A549 (cell line): ENCODE results near the gene RPTOR. TPM values are rescaled to one million over a fixed set of nuclear protein-coding genes. Genes with fewer than 3 reads are reported as not detected.

ENCODE experiments used
- ATAC-seq, 2 experiments: fragments of 200-7000 bp in 1 of 2; fragments of >200 bp in 1 of 2; cut with Nextera tagmentation in 1 of 2; cut with Tn5 transposase in 1 of 2; 3 replicates each; pipeline versions ENCODE4 v1.8.0 to v1.9.1; 2018 to 2020; ENCODE audit warnings: mild to moderate bottlenecking in 1 of 2, moderate library complexity in 1 of 2
- CTCF ChIA-PET: fragments of 300-600 bp; sonication (Branson Sonifier 250); formaldehyde crosslinking; extraction: SDS; loops from one replicate; lab custom pipeline; 2021; ENCODE audit warnings: antibody characterized with exemption, inconsistent platforms; lab: Yijun Ruan, JAX
- POLR2A ChIA-PET: fragments of 350-600 bp; formaldehyde crosslinking; extraction: SDS; loops from one replicate; lab custom pipeline; 2021; ENCODE audit warnings: antibody characterized with exemption, inconsistent platforms; lab: Yijun Ruan, JAX
- DNase-seq, 2 experiments: peaks; one replicate each; pipeline versions ENCODE4 v3.0.0 to v3.0.0-alpha.2; 2011 to 2016; ENCODE audit warnings: low read depth in 1 of 2, low spot score in 1 of 2
- FAIRE-seq: peaks from 2 replicates; lab custom pipeline; 2011; peaks lifted over from hg19 to GRCh38; lab: Jason Lieb, UNC
- H3K27ac ChIP-seq, 2 experiments: fragments of >200 bp; sonication (Bioruptor Twin); formaldehyde crosslinking; 3 replicates each; pipeline ENCODE4 v1.5.1; 2016 to 2017
- H3K4me1 ChIP-seq: fragments of >200 bp; sonication (Bioruptor Twin); formaldehyde crosslinking; 3 replicates; pipeline ENCODE4 v1.6.1; 2016
- H3K4me2 ChIP-seq: fragments of >200 bp; sonication (Bioruptor Twin); formaldehyde crosslinking; 3 replicates; pipeline ENCODE4 v1.6.1; 2016
- H3K4me3 ChIP-seq: fragments of >200 bp; sonication (Bioruptor Twin); formaldehyde crosslinking; 3 replicates; pipeline ENCODE4 v1.5.1; 2016
- H3K9me3 ChIP-seq: fragments of >200 bp; sonication (Bioruptor Twin); formaldehyde crosslinking; 3 replicates; pipeline ENCODE4 v1.6.1; 2016
- CBX2 ChIP-seq: fragments of 200-600 bp; sonication (generic); IDR thresholded peaks from 2 replicates; pipeline ENCODE4 v1.6.1; 2016; ENCODE audit warnings: low read depth, mild to moderate bottlenecking, borderline replicate concordance
- CTCF ChIP-seq: fragments of >200 bp; sonication (Bioruptor Twin); formaldehyde crosslinking; IDR thresholded peaks from 3 replicates; pipeline ENCODE4 v1.5.1; 2016
- E2F6 ChIP-seq: IDR thresholded peaks from 2 replicates; pipeline ENCODE4 v1.6.1; 2012; ENCODE audit warnings: low read depth, borderline replicate concordance
- EHMT2 ChIP-seq: fragments of 200-600 bp; sonication (generic); IDR thresholded peaks from 2 replicates; pipeline ENCODE4 v1.6.1; 2016; ENCODE audit warnings: antibody characterized with exemption, low read depth, mild to moderate bottlenecking, moderate library complexity
- EP300 ChIP-seq, 2 experiments: fragments of >200 bp; sonication (Bioruptor Twin); formaldehyde crosslinking; IDR thresholded peaks; 2 replicates in 1 of 2; 3 replicates in 1 of 2; pipeline ENCODE4 v1.6.1; 2016 to 2017
- FOSL2 ChIP-seq, 2 experiments: fragments of 450-650 bp in 1 of 2; fragments of >200 bp in 1 of 2; sonication (Bioruptor Twin) in 1 of 2; formaldehyde crosslinking; IDR thresholded peaks; 2 replicates each; pipeline versions ENCODE4 v1.5.0 to v1.6.1; 2016 to 2020; ENCODE audit warnings: mild to moderate bottlenecking in 1 of 2, moderate library complexity in 1 of 2
- HEYL ChIP-seq: fragments of 250-450 bp; sonication (Bioruptor Pico); IDR thresholded peaks from 2 replicates; pipeline ENCODE4 v1.8.0; 2021; ENCODE audit warnings: mild to moderate bottlenecking, moderate library complexity
- HOXA7 ChIP-seq: fragments of 250-450 bp; sonication (Bioruptor Pico); IDR thresholded peaks from 2 replicates; pipeline ENCODE4 v1.5.0; 2020; ENCODE audit warnings: mild to moderate bottlenecking, moderate library complexity
- HOXB5 ChIP-seq: fragments of 250-450 bp; sonication (Bioruptor Pico); IDR thresholded peaks from 2 replicates; pipeline ENCODE4 v1.5.0; 2020; ENCODE audit warnings: mild to moderate bottlenecking, moderate library complexity
- JUNB ChIP-seq: fragments of >200 bp; sonication (Bioruptor Twin); formaldehyde crosslinking; IDR thresholded peaks from 2 replicates; pipeline ENCODE4 v1.6.1; 2016
- MAFK ChIP-seq: fragments of 450-650 bp; IDR thresholded peaks from 2 replicates; pipeline ENCODE4 v1.6.1; 2014; ENCODE audit not compliant: partially characterized antibody
- MAX ChIP-seq: IDR thresholded peaks from 2 replicates; pipeline ENCODE4 v1.6.1; 2012
- NFE2L2 ChIP-seq: fragments of 150-350 bp; conservative IDR thresholded peaks from 2 replicates; pipeline ENCODE4 v1.6.1; 2014; ENCODE audit warnings: low read length
- PBX3 ChIP-seq: IDR thresholded peaks from 2 replicates; pipeline ENCODE4 v1.6.1; 2012
- PHF8 ChIP-seq: fragments of 200-600 bp; sonication (generic); IDR thresholded peaks from 2 replicates; pipeline ENCODE4 v1.6.1; 2016; ENCODE audit warnings: low read depth, mild to moderate bottlenecking, antibody characterized with exemption, moderate library complexity, borderline replicate concordance
- POLR2A ChIP-seq: IDR thresholded peaks from 2 replicates; pipeline ENCODE4 v1.6.1; 2012; ENCODE audit warnings: mild to moderate bottlenecking, low read length
- POLR2AphosphoS2 ChIP-seq: conservative IDR thresholded peaks from 2 replicates; pipeline ENCODE4 v1.6.1; 2012; ENCODE audit warnings: low read length, improper control_type of control experiment, inconsistent platforms
- REST ChIP-seq: fragments of 200-600 bp; sonication (generic); IDR thresholded peaks from 2 replicates; pipeline ENCODE4 v1.6.1; 2016; ENCODE audit warnings: antibody characterized with exemption, mild to moderate bottlenecking, moderate library complexity
- RFX5 ChIP-seq: fragments of 450-650 bp; IDR thresholded peaks from 2 replicates; pipeline ENCODE4 v1.7.1; 2014; ENCODE audit warnings: antibody characterized with exemption, mild to moderate bottlenecking, moderate library complexity
- RNF2 ChIP-seq: fragments of 200-600 bp; sonication (generic); IDR thresholded peaks from 2 replicates; pipeline ENCODE4 v1.6.1; 2016; ENCODE audit warnings: low read depth, mild to moderate bottlenecking, antibody characterized with exemption, moderate library complexity, borderline replicate concordance
- SMC3 ChIP-seq: fragments of >200 bp; sonication (Bioruptor Twin); formaldehyde crosslinking; IDR thresholded peaks from 3 replicates; pipeline ENCODE4 v1.6.1; 2018; ENCODE audit warnings: inconsistent platforms
- SREBF2 ChIP-seq: fragments of 450-650 bp; IDR thresholded peaks from 2 replicates; pipeline ENCODE4 v1.6.1; 2014; ENCODE audit warnings: mild to moderate bottlenecking, moderate library complexity
- TP53 ChIP-seq: fragments of 250-450 bp; sonication (Bioruptor Pico); IDR thresholded peaks from 2 replicates; pipeline ENCODE4 v1.5.0; 2021; ENCODE audit warnings: mild to moderate bottlenecking, moderate library complexity
- USF2 ChIP-seq: fragments of 450-650 bp; IDR thresholded peaks from 2 replicates; pipeline ENCODE4 v1.6.1; 2014; ENCODE audit warnings: antibody characterized with exemption
- ZC3H11A ChIP-seq: fragments of 450-650 bp; IDR thresholded peaks from 2 replicates; pipeline ENCODE4 v1.6.1; 2014; ENCODE audit warnings: antibody characterized with exemption, mild to moderate bottlenecking
- ZSCAN20 ChIP-seq: fragments of 250-450 bp; sonication (Bioruptor Pico); IDR thresholded peaks from 2 replicates; pipeline ENCODE4 v1.8.0; 2022; ENCODE audit warnings: mild to moderate bottlenecking, moderate library complexity
- WGBS: methylation state at CpG from one replicate; pipeline ENCODE4 v1.1.6; 2017; ENCODE audit errors: missing lambda C conversion rate; 5-methylcytosine and 5-hydroxymethylcytosine counted together
- polyA plus RNA-seq, 4 experiments: library from polyadenylated mRNA; depleted of rRNA in 3 of 4; stranded (reverse); fragments of >200 nt; fragmentation: RNase III in 1 of 4; extraction: RNeasy Plus Mini Kit Qiagen cat#74134 plus additional on column Dnase treatment in 1 of 4; gene quantifications; 2 replicates in 3 of 4; 3 replicates in 1 of 4; pipeline ENCODE4 v1.2.3, GENCODE V29; 2011 to 2017

The RPTOR gene
- polyA plus RNA-seq, 2 of the 4 experiments (the other 2 are of a cell fraction) = 10.8 to 27.1 TPM

- FAIRE-seq = no peak
- no peak for DNase-seq
- no peak for TF ChIP-seq MAX
- no peak for TF ChIP-seq HOXB5
- TF ChIP-seq HOXA7 (CRISPR knock-in tag) = no peak
- TF ChIP-seq RNF2 = no peak
- no peak for TF ChIP-seq HEYL (CRISPR knock-in tag)
- TF ChIP-seq SMC3 = no peak
- TF ChIP-seq REST = no peak
- TF ChIP-seq POLR2AphosphoS2 = no peak
- no peak for TF ChIP-seq SREBF2
- no peak for TF ChIP-seq ZSCAN20 (CRISPR knock-in tag)
- TF ChIP-seq CTCF = no peak
- no peak for TF ChIP-seq CBX2
- H3K4me2 ChIP-seq = no peak overlapping the region
- WGBS = 89% methylated on average over 9 of the region's 12 CpGs
- POLR2A ChIA-PET = no interaction called here
- CTCF ChIA-PET = interaction anchor here (0.8 to 2.5 kb wide), 9 partner anchors 8 to 503 kb away, joined by 3 to 6 read pairs (median 4); no protein-coding TSS in a partner anchor
- no peaks in the 10 kb centered on the region for H3K4me1 ChIP-seq
- ATAC-seq = no peak
- no peak overlapping the region for H3K27ac ChIP-seq
- H3K9me3 ChIP-seq = no peaks in the 10 kb centered on the region
- no peak overlapping the region for H3K4me3 ChIP-seq
Observed at GRCh38 chr17:80957461-80957941, 412.9 kb downstream of the RPTOR start.

GRCh38 chr17:80959330-80960036 is 414.8 kb downstream of the RPTOR start:
- H3K4me2 ChIP-seq = no peak overlapping the region
- H3K27ac ChIP-seq = no peak overlapping the region
- H3K4me3 ChIP-seq = no peak overlapping the region
- FAIRE-seq (no peak), DNase-seq (no peak), ATAC-seq (peak in 1 of 2 experiments; percentile 6; a peak in 2 of 6 replicates)
- ChIA-PET POLR2A (interaction anchor here (0.6 kb wide), 1 partner anchor 15 kb away, joined by 3 read pairs; no protein-coding TSS in a partner anchor), CTCF (interaction anchor here (1.2 to 3.3 kb wide), 2 partner anchors 16 to 532 kb away, joined by 3 to 10 read pairs; no protein-coding TSS in a partner anchor)
- H3K4me1 ChIP-seq = no peaks in the 10 kb centered on the region
- TF ChIP-seq E2F6 (no peak), ZC3H11A (no peak), HEYL (CRISPR knock-in tag) (no peak), CBX2 (no peak), POLR2A (no peak), SREBF2 (no peak), EP300 (IDR thresholded peaks at IDR 0.05) (no peak), TP53 (CRISPR knock-in tag) (no peak), RFX5 (no peak), NFE2L2 (no peak), EHMT2 (no peak), FOSL2 (IDR thresholded peaks at IDR 0.05) (no peak), FOSL2 (CRISPR knock-in tag; IDR thresholded peaks at IDR 0.05) (no peak), USF2 (no peak), HOXA7 (CRISPR knock-in tag) (no peak), MAFK (no peak), PBX3 (no peak), JUNB (no peak), PHF8 (no peak)
- WGBS = 90% methylated on average over 22 of the region's 23 CpGs
- H3K9me3 ChIP-seq = no peaks in the 10 kb centered on the region
